Loucy (cell line): ENCODE results near the gene F2R.
"Not testable (repeated sequence)": the region's sequence is repeated elsewhere in the genome, so short reads cannot be mapped to it uniquely, and the experiment has no call there.

Source experiments
- H2AFZ ChIP-seq: fragments of 200-600 bp; sonication (generic); 2 replicates; pipeline ENCODE4 v1.6.0; 2016; ENCODE audit warnings: antibody characterized with exemption, mild to moderate bottlenecking, low read length, moderate library complexity
- H3F3A ChIP-seq: fragments of 200-600 bp; 2 replicates; pipeline ENCODE4 v1.6.0; 2016; ENCODE audit warnings: antibody characterized with exemption, low read depth, mild to moderate bottlenecking
- H3K27me3 ChIP-seq: fragments of 200-600 bp; sonication (generic); 2 replicates; pipeline ENCODE4 v1.6.1; 2014; ENCODE audit warnings: low read length, mild to moderate bottlenecking; ENCODE audit not compliant: insufficient read depth, poor library complexity, severe bottlenecking
- H3K36me3 ChIP-seq: fragments of 200-600 bp; sonication (generic); 2 replicates; pipeline ENCODE4 v1.6.1; 2016; ENCODE audit warnings: low read length; ENCODE audit not compliant: insufficient read depth
- H3K4me1 ChIP-seq: fragments of 200-600 bp; sonication (generic); 2 replicates; pipeline ENCODE4 v1.5.1; 2014; ENCODE audit warnings: low read length, mild to moderate bottlenecking; ENCODE audit not compliant: insufficient read depth, poor library complexity, severe bottlenecking
- H3K4me2 ChIP-seq: fragments of 200-600 bp; sonication (generic); 2 replicates; pipeline ENCODE4 v1.6.0; 2014; ENCODE audit warnings: antibody characterized with exemption, low read length, low read depth, mild to moderate bottlenecking; ENCODE audit not compliant: poor library complexity, severe bottlenecking
- H3K4me3 ChIP-seq: fragments of 200-600 bp; sonication (generic); 2 replicates; pipeline ENCODE4 v1.5.1; 2014; ENCODE audit warnings: low read length, mild to moderate bottlenecking, mixed read lengths; ENCODE audit not compliant: poor library complexity, severe bottlenecking
- H3K79me2 ChIP-seq: fragments of 200-600 bp; sonication (generic); 2 replicates; pipeline ENCODE4 v1.6.1; 2014; ENCODE audit warnings: low read length; ENCODE audit not compliant: insufficient read depth
- H3K9ac ChIP-seq: fragments of 200-600 bp; sonication (generic); 2 replicates; pipeline ENCODE4 v1.6.0; 2014; ENCODE audit warnings: mild to moderate bottlenecking, low read depth, low read length, moderate library complexity; ENCODE audit not compliant: poor library complexity, severe bottlenecking
- H3K9me2 ChIP-seq: fragments of 200-600 bp; sonication (generic); replicated peaks from 2 replicates; pipeline ENCODE4 v1.6.1; 2016; ENCODE audit warnings: low read depth, low read length, mixed read lengths
- H3K9me3 ChIP-seq: fragments of 200-600 bp; sonication (generic); 2 replicates; pipeline ENCODE4 v1.6.1; 2014; ENCODE audit warnings: mild to moderate bottlenecking, antibody characterized with exemption, low read length, low read depth; ENCODE audit not compliant: insufficient read depth
- H4K20me1 ChIP-seq: fragments of 200-600 bp; sonication (generic); 2 replicates; pipeline ENCODE4 v1.6.0; 2014; ENCODE audit warnings: antibody characterized with exemption, low read length, mild to moderate bottlenecking; ENCODE audit not compliant: insufficient read depth, poor library complexity, severe bottlenecking
- CTCF ChIP-seq: fragments of 200-600 bp; sonication (generic); conservative IDR thresholded peaks from 2 replicates; pipeline ENCODE4 v1.5.1; 2014; ENCODE audit warnings: mild to moderate bottlenecking, antibody characterized with exemption, low read length
- EZH2phosphoT487 ChIP-seq: fragments of 200-600 bp; IDR thresholded peaks from 2 replicates; pipeline ENCODE4 v1.6.1; 2018; ENCODE audit warnings: antibody characterized with exemption, mild to moderate bottlenecking, moderate library complexity, borderline replicate concordance

F2R gene

GRCh38 chr5:76775921-76776320 is 60.0 kb downstream of the F2R start:
- no peak overlapping the region for H2AFZ ChIP-seq
- H3K36me3 ChIP-seq: no peaks in the 10 kb centered on the region

GRCh38 chr5:76776391-76776790 is 60.5 kb downstream of the F2R start:
- H3K9me3 ChIP-seq: no peaks in the 10 kb centered on the region
- no peaks in the 10 kb centered on the region for H3K36me3 ChIP-seq
- H3K4me2 ChIP-seq: no peak overlapping the region
- no peak overlapping the region for H2AFZ ChIP-seq
- no peaks in the 10 kb centered on the region for H3K9me2 ChIP-seq
- no peaks in the 10 kb centered on the region for H4K20me1 ChIP-seq
- H3K4me3 ChIP-seq: no peak overlapping the region
- H3K9ac ChIP-seq: no peak overlapping the region
- no peaks in the 10 kb centered on the region for H3K27me3 ChIP-seq
- H3F3A ChIP-seq: no peaks in the 10 kb centered on the region
- TF ChIP-seq EZH2phosphoT487: no peak
- TF ChIP-seq CTCF: no peak
- H3K4me1 ChIP-seq: no peaks in the 10 kb centered on the region
- no peaks in the 10 kb centered on the region for H3K79me2 ChIP-seq

More at GRCh38 chr5:76775921-76776320, 60.0 kb downstream of the F2R start:
- Histone ChIP-seq H3K4me1 (no peaks in the 10 kb centered on the region), H3K9me2 (no peaks in the 10 kb centered on the region), H3F3A (no peaks in the 10 kb centered on the region), H4K20me1 (no peaks in the 10 kb centered on the region), H3K27me3 (no peaks in the 10 kb centered on the region), H3K9me3 (no peaks in the 10 kb centered on the region), H3K79me2 (no peaks in the 10 kb centered on the region), H3K4me3 (no peak overlapping the region), H3K9ac (no peak overlapping the region), H3K4me2 (no peak overlapping the region)
- TF ChIP-seq EZH2phosphoT487 (no peak), CTCF (no peak)

- not testable (repeated sequence) for H2AFZ ChIP-seq, H3K27me3 ChIP-seq, H3K9ac ChIP-seq, H3K9me3 ChIP-seq, H4K20me1 ChIP-seq, H3K36me3 ChIP-seq, H3K79me2 ChIP-seq, H3K9me2 ChIP-seq, H3K4me3 ChIP-seq, H3K4me1 ChIP-seq, H3K4me2 ChIP-seq, H3F3A ChIP-seq
These were observed 64.7 kb downstream of the F2R start for GRCh38 chr5:76780616-76781015.

- Histone ChIP-seq H3K4me1 (no peaks in the 10 kb centered on the region), H3K4me3 (no peak overlapping the region), H2AFZ (no peak overlapping the region), H3K27me3 (no peaks in the 10 kb centered on the region), H4K20me1 (no peaks in the 10 kb centered on the region), H3K9ac (no peak overlapping the region), H3K36me3 (no peaks in the 10 kb centered on the region), H3K79me2 (no peaks in the 10 kb centered on the region), H3K9me3 (no peaks in the 10 kb centered on the region), H3F3A (no peaks in the 10 kb centered on the region), H3K4me2 (no peak overlapping the region), H3K9me2 (no peaks in the 10 kb centered on the region)
- TF ChIP-seq EZH2phosphoT487 (no peak), CTCF (no peak)
These were observed 65.8 kb downstream of the F2R start for GRCh38 chr5:76781775-76782174.
